T-helper 1 cell treated with Interleukin-12 subunit alpha and Interleukin-12 subunit beta and Interleukin-4 antibody, amounts not matched to agents 30 ng/mL and 1 ng/mL, for 36 hours (primary cell): ENCODE measurements around the gene ZFPM1. TPM values are rescaled to one million over a fixed set of nuclear protein-coding genes. Genes with fewer than 3 reads are reported as not detected.

Experiments used
- intact Hi-C: fragments of 100-400 bp; cut with micrococcal nuclease; formaldehyde crosslinking; loops from one replicate; pipeline ENCODE4 v1.15.1; 2024
- total RNA-seq: library from RNA; stranded (reverse); gene quantifications from 2 replicates; pipeline ENCODE4 v1.2.3, GENCODE V29; 2022

The ZFPM1 gene
- total RNA-seq, 1 donor from 2014 or later = 14.0 TPM

GRCh38 chr16:88417684-88418476 is 35.2 kb upstream of the ZFPM1 start:
- intact Hi-C loops = no loop called here

GRCh38 chr16:88418869-88419268 is 34.2 kb upstream of the ZFPM1 start:
- intact Hi-C loops = no loop called here

GRCh38 chr16:88419790-88420189 is 33.3 kb upstream of the ZFPM1 start:
- intact Hi-C loops = no loop called here

- intact Hi-C loops = no loop called here
Observed at GRCh38 chr16:88420496-88420895, 32.6 kb upstream of the ZFPM1 start.

GRCh38 chr16:88421301-88421700 is 31.8 kb upstream of the ZFPM1 start:
- intact Hi-C loops = no loop called here

- intact Hi-C loops = no loop called here
Observed at GRCh38 chr16:88421871-88422433, 31.1 kb upstream of the ZFPM1 start.

GRCh38 chr16:88422733-88423447 is 30.2 kb upstream of the ZFPM1 start:
- intact Hi-C loops = no loop called here

- intact Hi-C loops = no loop called here
Observed at GRCh38 chr16:88423448-88423850, 29.6 kb upstream of the ZFPM1 start.

- intact Hi-C loops = no loop called here
Observed at GRCh38 chr16:88424587-88425235, 28.4 kb upstream of the ZFPM1 start.

GRCh38 chr16:88426018-88426417 is 27.1 kb upstream of the ZFPM1 start:
- intact Hi-C loops = no loop called here

GRCh38 chr16:88427376-88427775 is 25.7 kb upstream of the ZFPM1 start:
- intact Hi-C loops = no loop called here

- intact Hi-C loops = no loop called here
Observed at GRCh38 chr16:88428156-88428555, 24.9 kb upstream of the ZFPM1 start.

- intact Hi-C loops = no loop called here
Observed at GRCh38 chr16:88428616-88429386, 24.3 kb upstream of the ZFPM1 start.

- intact Hi-C loops = no loop called here
Observed at GRCh38 chr16:88429387-88430184, 23.5 kb upstream of the ZFPM1 start.

- intact Hi-C loops = no loop called here
Observed at GRCh38 chr16:88430185-88430523, 22.9 kb upstream of the ZFPM1 start.

GRCh38 chr16:88430524-88431446 is 22.3 kb upstream of the ZFPM1 start:
- intact Hi-C loops = no loop called here

GRCh38 chr16:88431651-88432050 is 21.4 kb upstream of the ZFPM1 start:
- intact Hi-C loops = no loop called here

GRCh38 chr16:88432174-88432573 is 20.9 kb upstream of the ZFPM1 start:
- intact Hi-C loops = no loop called here

- intact Hi-C loops = no loop called here
Observed at GRCh38 chr16:88432753-88433152, 20.3 kb upstream of the ZFPM1 start.
